Colonic mucosa (tissue), 4 donors: ENCODE measurements around the gene OTOS. TPM values are rescaled to one million over a fixed set of nuclear protein-coding genes. Genes with fewer than 3 reads are reported as not detected.

Experiments
- DNase-seq: peaks from one replicate; pipeline ENCODE4 v3.0.0-alpha.2; 2020
- H3K27ac ChIP-seq: fragments of 200-600 bp; one replicate; pipeline ENCODE4 v1.8.0; 2021
- H3K27me3 ChIP-seq: fragments of 200-600 bp; one replicate; pipeline ENCODE4 v1.8.0; 2021
- H3K36me3 ChIP-seq: fragments of 200-600 bp; one replicate; pipeline ENCODE4 v1.8.0; 2021
- H3K4me1 ChIP-seq: fragments of 200-600 bp; one replicate; pipeline ENCODE4 v1.8.0; 2021; ENCODE audit warnings: mild to moderate bottlenecking
- H3K4me3 ChIP-seq: fragments of 200-600 bp; one replicate; pipeline ENCODE4 v1.8.0; 2021
- H3K9ac ChIP-seq, 2 donors: one replicate each; pipeline ENCODE4 v1.7.0; 2013; ENCODE audit warnings: control low read depth in 2 of 2, low read depth in 2 of 2, low read length in 2 of 2
- H3K9me3 ChIP-seq: fragments of 200-600 bp; one replicate; pipeline ENCODE4 v1.8.0; 2021
- intact Hi-C: fragments of 100-400 bp; cut with DNase I; formaldehyde crosslinking; loops from one replicate; pipeline ENCODE4 v1.14.1; 2022
- total RNA-seq, 2 donors: library from RNA; stranded (reverse); fragmentation: NEBNext Ultra II Directional in 1 of 2; extraction: Animal tissue kit (Norgen Biotek cat#: 25700) in 1 of 2; gene quantifications; one replicate each; pipeline ENCODE4 v1.2.1, GENCODE V29; 2021
- TF ChIP-seq, protein P1 (sequence below): fragments of 200-600 bp; IDR thresholded peaks from one replicate; pipeline ENCODE4 v1.8.0; 2022; ENCODE audit warnings: antibody characterized with exemption, mild to moderate bottlenecking
- donor health status: healthy.
- donor health status: DM: no; HTN: no; CAD: no.
- donor health status: DM: no; HTN: no; CAD: no.

OTOS gene
- total RNA-seq, 2 donors from 2014 or later: not detected

DNA sequence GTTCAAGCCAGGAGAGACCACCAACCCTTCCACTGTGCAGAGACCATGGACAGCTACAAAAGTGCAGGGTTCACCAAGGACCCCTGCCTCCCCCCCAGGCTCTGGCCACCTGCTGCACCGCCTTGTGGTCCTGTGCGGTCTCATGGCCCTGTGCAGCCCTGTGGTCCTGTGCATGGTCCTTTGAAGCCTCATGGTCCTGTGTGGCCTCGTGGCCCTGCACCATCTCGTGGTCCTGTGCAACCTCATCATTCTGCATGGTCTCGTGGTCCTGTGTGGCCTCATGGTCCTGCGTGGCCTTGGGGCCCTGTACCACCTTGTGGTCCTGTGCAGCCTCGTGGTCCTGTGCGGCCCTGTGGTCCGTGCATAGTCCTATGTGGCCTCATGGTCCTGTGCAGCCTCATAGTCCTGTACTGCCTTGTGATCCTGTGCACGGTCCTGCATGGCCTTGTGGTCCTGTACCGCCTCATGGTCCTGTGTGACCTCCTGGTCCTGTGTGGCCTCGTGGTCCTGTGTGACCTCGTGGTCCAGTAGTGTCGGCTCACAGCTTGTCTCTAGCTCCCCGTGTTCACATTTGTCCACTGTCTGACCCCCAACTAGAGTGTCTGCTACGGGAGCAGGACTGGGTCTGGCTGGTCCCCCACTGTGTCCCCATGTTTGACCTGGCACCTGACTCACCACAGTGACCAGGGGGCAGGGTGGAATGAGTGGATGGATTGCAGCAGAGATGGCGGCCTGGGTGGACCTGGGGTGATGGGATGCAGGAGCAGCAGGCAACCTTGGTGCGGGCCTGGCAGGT is 20.0 kb upstream of the OTOS start:
- intact Hi-C loops: no loop called here
- Histone ChIP-seq H3K4me1 (no peaks in the 10 kb centered on the region), H3K9ac (no peak overlapping the region), H3K9me3 (no peaks in the 10 kb centered on the region), H3K4me3 (no peak overlapping the region), H3K27me3 (no peaks in the 10 kb centered on the region), H3K27ac (no peak overlapping the region), H3K36me3 (no peaks in the 10 kb centered on the region)
- no peak for DNase-seq
- TF ChIP-seq, protein P1, sequence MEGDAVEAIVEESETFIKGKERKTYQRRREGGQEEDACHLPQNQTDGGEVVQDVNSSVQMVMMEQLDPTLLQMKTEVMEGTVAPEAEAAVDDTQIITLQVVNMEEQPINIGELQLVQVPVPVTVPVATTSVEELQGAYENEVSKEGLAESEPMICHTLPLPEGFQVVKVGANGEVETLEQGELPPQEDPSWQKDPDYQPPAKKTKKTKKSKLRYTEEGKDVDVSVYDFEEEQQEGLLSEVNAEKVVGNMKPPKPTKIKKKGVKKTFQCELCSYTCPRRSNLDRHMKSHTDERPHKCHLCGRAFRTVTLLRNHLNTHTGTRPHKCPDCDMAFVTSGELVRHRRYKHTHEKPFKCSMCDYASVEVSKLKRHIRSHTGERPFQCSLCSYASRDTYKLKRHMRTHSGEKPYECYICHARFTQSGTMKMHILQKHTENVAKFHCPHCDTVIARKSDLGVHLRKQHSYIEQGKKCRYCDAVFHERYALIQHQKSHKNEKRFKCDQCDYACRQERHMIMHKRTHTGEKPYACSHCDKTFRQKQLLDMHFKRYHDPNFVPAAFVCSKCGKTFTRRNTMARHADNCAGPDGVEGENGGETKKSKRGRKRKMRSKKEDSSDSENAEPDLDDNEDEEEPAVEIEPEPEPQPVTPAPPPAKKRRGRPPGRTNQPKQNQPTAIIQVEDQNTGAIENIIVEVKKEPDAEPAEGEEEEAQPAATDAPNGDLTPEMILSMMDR: no peak

DNA sequence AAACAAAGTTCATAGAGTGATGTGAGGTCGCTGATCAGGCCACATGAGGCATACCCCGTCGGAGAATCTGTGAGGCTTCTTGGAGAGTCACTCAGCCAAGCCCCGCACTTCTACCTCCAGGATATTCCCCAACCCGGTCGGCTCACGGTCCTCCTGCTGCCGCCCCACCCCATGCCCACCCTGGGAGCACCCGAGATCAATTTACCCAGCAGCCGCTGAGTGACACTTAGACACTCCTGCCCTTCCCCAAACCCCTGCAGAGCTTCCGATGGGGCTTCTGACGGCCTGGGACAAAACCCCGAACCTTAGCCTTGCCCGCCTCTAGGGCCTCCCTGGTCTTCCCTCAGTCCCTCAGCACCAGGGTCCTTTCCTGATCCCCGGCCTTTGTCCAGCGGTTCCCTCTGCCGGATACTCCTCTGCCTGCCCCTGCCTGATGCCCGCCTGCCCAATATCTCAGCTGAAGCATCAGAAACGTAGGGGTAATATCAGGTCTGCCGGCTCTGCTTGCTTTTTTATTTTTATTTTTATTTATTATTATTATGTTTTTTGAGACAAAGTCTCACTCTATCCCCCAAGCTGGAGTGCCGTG is 18.9 kb upstream of the OTOS start:
- H3K4me1 ChIP-seq: no peaks in the 10 kb centered on the region
- intact Hi-C loops: no loop called here
- H3K4me3 ChIP-seq: no peak overlapping the region
- H3K27ac ChIP-seq: no peak overlapping the region
- H3K36me3 ChIP-seq: no peaks in the 10 kb centered on the region
- DNase-seq: no peak
- H3K9ac ChIP-seq: no peak overlapping the region
- H3K27me3 ChIP-seq: no peaks in the 10 kb centered on the region
- TF ChIP-seq, protein P1: no peak
- no peaks in the 10 kb centered on the region for H3K9me3 ChIP-seq

DNA sequence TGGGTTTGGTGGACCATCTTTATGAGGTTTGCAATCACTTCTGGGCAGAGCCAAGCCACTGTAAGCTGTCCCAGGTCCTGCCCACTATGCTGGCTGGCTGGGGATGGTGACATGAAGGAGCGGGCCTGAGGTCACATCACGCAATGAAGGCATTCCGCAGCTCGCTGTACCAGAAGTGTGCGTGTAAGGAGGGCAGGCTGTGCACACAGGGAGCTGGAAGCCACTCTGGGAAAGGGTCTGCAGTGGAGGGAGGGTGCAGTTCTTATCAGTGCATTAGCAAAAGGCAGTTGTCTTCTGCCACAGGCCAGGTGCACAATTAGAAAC is 16.7 kb upstream of the OTOS start:
- DNase-seq: no peak

DNA sequence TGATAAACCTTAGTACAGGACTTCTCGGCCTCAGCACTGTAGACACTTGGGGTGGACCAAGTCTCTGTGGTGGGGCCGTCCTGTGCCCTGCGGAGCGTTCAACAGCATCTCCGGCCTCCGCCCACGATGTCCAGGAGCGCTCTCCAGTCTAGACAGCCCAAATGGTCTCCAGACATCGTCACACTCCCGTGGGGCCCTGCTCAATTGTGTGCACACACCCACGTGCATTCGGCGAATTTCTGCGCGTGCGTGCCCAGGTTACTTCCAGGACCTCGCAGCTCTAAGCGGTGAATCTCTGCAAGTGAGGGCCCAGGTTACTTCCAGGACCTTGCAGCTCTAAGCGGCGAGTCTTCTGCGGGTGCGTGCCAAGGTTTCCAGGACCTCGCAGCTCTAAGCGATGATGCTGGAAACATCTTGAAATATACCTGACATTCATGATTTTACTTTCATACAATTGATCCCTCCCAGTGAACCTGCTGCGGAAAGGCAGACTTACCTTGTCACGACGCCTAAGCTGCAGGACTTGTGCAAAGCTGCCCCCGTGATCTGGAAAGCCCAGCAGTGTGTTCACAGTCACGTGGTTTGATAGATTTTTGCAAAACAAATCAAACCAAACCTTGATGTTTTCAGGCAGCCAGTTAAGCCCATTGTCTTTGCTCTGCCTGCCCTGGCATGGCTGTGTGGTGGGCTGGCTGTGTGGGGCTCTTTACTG is 16.1 kb upstream of the OTOS start:
- Histone ChIP-seq H3K36me3 (no peaks in the 10 kb centered on the region), H3K9me3 (no peaks in the 10 kb centered on the region), H3K27me3 (no peaks in the 10 kb centered on the region), H3K27ac (no peak overlapping the region), H3K9ac (no peak overlapping the region), H3K4me1 (no peaks in the 10 kb centered on the region), H3K4me3 (no peak overlapping the region)
- no peak for DNase-seq
- TF ChIP-seq, protein P1: no peak
- intact Hi-C loops: no loop called here

More for the DNA sequence above, 16.7 kb upstream of the OTOS start:
- intact Hi-C loops: no loop called here
- Histone ChIP-seq H3K36me3 (no peaks in the 10 kb centered on the region), H3K4me3 (no peak overlapping the region), H3K27me3 (no peaks in the 10 kb centered on the region), H3K4me1 (no peaks in the 10 kb centered on the region), H3K9ac (no peak overlapping the region), H3K27ac (no peak overlapping the region), H3K9me3 (no peaks in the 10 kb centered on the region)
- TF ChIP-seq, protein P1: no peak

DNA sequence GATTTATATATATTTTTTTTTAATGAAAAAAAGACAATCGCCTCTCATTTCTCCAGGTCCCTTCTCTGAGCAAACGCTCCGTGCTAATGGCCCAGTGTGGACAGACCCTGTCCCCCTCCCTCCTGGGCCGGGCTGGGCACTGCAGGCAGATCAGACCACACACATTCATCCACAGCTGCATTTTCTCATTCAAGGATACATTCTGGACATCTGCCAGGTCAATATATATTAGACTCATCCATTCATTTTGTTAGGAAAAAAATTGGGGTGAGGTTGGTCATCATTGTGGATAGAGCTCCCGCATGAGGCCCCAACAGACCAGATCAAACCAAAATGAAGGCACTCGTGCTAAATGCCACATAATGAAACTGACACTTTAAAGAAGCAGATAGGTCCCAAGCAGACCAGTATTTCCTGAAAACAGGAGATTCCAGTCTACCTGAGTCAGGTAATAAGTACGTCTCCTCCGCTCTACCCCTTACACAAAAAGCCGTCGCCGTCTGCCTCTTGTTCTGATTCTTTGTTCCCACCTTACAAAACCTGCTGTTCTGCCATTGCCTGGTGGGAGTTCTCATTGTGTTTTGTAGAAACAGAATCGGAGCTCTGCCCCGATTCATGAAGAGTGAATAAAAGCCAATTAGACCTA is 15.4 kb upstream of the OTOS start:
- intact Hi-C loops: no loop called here
- H3K36me3 ChIP-seq: no peaks in the 10 kb centered on the region
- no peak for DNase-seq
- H3K4me3 ChIP-seq: no peak overlapping the region
- TF ChIP-seq, protein P1: no peak
- no peak overlapping the region for H3K27ac ChIP-seq
- H3K9ac ChIP-seq: no peak overlapping the region
- H3K4me1 ChIP-seq: no peaks in the 10 kb centered on the region
- no peaks in the 10 kb centered on the region for H3K27me3 ChIP-seq
- no peaks in the 10 kb centered on the region for H3K9me3 ChIP-seq
